OCI-LY7 (cell line): ENCODE results near the gene FAM13A. TPM values are rescaled to one million over a fixed set of nuclear protein-coding genes. Genes with fewer than 3 reads are reported as not detected.

Experiments
- BruUV-seq: library from RNA; stranded (reverse); fragments of 400-500 nt; replicated peaks from 2 replicates; lab custom pipeline; 2021; lab: Mats Ljungman, UMichigan
- CTCF ChIA-PET: fragments of 300-600 bp; sonication (Branson Sonifier 250); formaldehyde crosslinking; loops from one replicate; lab custom pipeline; 2022; ENCODE audit warnings: antibody characterized with exemption; ENCODE audit not compliant: unreplicated experiment; lab: Charles Lee
- POLR2A ChIA-PET: fragments of 300-600 bp; sonication (Branson Sonifier 250); formaldehyde crosslinking; loops from one replicate; lab custom pipeline; 2022; ENCODE audit warnings: antibody characterized with exemption; lab: Charles Lee
- DNase-seq: peaks from one replicate; pipeline ENCODE4 v3.0.0-alpha.2; 2015; ENCODE audit warnings: low spot score
- H2AFZ ChIP-seq: fragments of 200-600 bp; sonication (generic), shearing (Covaris generic); 2 replicates; pipeline ENCODE4 v1.6.1; 2014; ENCODE audit warnings: mild to moderate bottlenecking, antibody characterized with exemption, low read length, moderate library complexity
- H3K27ac ChIP-seq: fragments of 200-600 bp; sonication (generic); 2 replicates; pipeline ENCODE4 v1.5.1; 2014; ENCODE audit warnings: mixed run types, low read depth, mild to moderate bottlenecking, moderate library complexity, low read length, inconsistent platforms; ENCODE audit not compliant: poor library complexity, severe bottlenecking
- H3K36me3 ChIP-seq: fragments of 200-600 bp; sonication (generic); 2 replicates; pipeline ENCODE4 v1.6.1; 2014; ENCODE audit warnings: mild to moderate bottlenecking, antibody characterized with exemption, low read length, moderate library complexity, mixed read lengths; ENCODE audit not compliant: insufficient read depth
- H3K4me1 ChIP-seq: fragments of 200-600 bp; sonication (generic); 2 replicates; pipeline ENCODE4 v1.5.1; 2014; ENCODE audit warnings: mild to moderate bottlenecking, low read length; ENCODE audit not compliant: insufficient read depth, poor library complexity, severe bottlenecking
- H3K4me2 ChIP-seq: fragments of 200-600 bp; sonication (generic); 2 replicates; pipeline ENCODE4 v1.6.1; 2014; ENCODE audit warnings: mild to moderate bottlenecking, low read length
- H3K4me3 ChIP-seq: fragments of 200-600 bp; sonication (generic); 2 replicates; pipeline ENCODE4 v1.5.1; 2014; ENCODE audit warnings: mild to moderate bottlenecking, low read depth, low read length; ENCODE audit not compliant: poor library complexity, severe bottlenecking
- H3K79me2 ChIP-seq: fragments of 200-600 bp; sonication (generic); 2 replicates; pipeline ENCODE4 v1.6.1; 2016; ENCODE audit warnings: low read depth, mild to moderate bottlenecking, low read length, moderate library complexity, mixed read lengths; ENCODE audit not compliant: insufficient read depth
- H3K9me2 ChIP-seq: fragments of 200-600 bp; sonication (generic); 2 replicates; pipeline ENCODE4 v1.6.1; 2016; ENCODE audit warnings: mild to moderate bottlenecking, low read length, mixed read lengths; ENCODE audit not compliant: insufficient read depth
- H3K9me3 ChIP-seq: fragments of 200-600 bp; sonication (generic); 2 replicates; pipeline ENCODE4 v1.6.1; 2014; ENCODE audit warnings: mild to moderate bottlenecking, mixed run types, low read length, mixed read lengths
- H4K20me1 ChIP-seq: fragments of 200-600 bp; sonication (generic); 2 replicates; pipeline ENCODE4 v1.6.1; 2014; ENCODE audit warnings: mild to moderate bottlenecking, antibody characterized with exemption, low read length, moderate library complexity, mixed read lengths; ENCODE audit not compliant: insufficient read depth
- EZH2phosphoT487 ChIP-seq: fragments of 200-600 bp; sonication (generic); IDR thresholded peaks from 2 replicates; pipeline ENCODE4 v1.6.1; 2018; ENCODE audit warnings: low read depth, borderline replicate concordance, mild to moderate bottlenecking, mixed run types, antibody characterized with exemption, low read length, moderate library complexity, mixed read lengths
- intact Hi-C: fragments of 100-400 bp; cut with micrococcal nuclease; formaldehyde crosslinking; loops from one replicate; pipeline ENCODE4 v1.10.0; 2022; ENCODE audit not compliant: unreplicated experiment
- total RNA-seq, 2 experiments: library from RNA; depleted of rRNA in 1 of 2; stranded (reverse); fragments of >200 nt in 1 of 2; shearing (Covaris generic) in 1 of 2; gene quantifications; 2 replicates each; pipeline ENCODE4 v1.2.3, GENCODE V29; 2014 to 2022
- TF ChIP-seq, protein P1 (sequence below): fragments of 200-600 bp; sonication (generic); conservative IDR thresholded peaks from 2 replicates; pipeline ENCODE4 v1.5.1; 2014; ENCODE audit warnings: mild to moderate bottlenecking, antibody characterized with exemption, low read length, moderate library complexity, mixed read lengths

The FAM13A gene
- total RNA-seq, 2 experiments from 2014 or later = not detected

DNA sequence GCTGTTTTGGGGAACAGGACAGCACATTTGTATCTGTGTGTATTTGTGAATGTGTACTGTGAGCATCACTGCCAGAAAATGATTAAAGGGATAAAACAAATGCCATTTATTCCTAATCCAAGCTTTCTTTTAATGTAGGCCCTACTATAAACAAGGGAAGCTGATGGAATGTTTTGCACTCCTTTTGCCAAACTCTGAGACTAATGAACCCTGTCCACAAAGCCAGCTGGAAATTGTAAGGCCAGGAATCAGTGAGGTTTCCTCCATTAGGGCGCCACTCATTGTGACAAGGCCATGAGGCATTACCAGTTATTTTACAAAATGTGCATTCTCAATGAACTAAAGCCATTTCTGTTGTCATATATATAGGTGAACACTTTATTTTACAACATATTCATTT is 196.4 kb downstream of the FAM13A start:
- ChIA-PET CTCF (no interaction called here), POLR2A (interaction anchor here (0.7 to 1.4 kb wide), 2 partner anchors 10 to 653 kb away, joined by 3 read pairs; no protein-coding TSS in a partner anchor)
- BruUV-seq = no TSS peak

DNA sequence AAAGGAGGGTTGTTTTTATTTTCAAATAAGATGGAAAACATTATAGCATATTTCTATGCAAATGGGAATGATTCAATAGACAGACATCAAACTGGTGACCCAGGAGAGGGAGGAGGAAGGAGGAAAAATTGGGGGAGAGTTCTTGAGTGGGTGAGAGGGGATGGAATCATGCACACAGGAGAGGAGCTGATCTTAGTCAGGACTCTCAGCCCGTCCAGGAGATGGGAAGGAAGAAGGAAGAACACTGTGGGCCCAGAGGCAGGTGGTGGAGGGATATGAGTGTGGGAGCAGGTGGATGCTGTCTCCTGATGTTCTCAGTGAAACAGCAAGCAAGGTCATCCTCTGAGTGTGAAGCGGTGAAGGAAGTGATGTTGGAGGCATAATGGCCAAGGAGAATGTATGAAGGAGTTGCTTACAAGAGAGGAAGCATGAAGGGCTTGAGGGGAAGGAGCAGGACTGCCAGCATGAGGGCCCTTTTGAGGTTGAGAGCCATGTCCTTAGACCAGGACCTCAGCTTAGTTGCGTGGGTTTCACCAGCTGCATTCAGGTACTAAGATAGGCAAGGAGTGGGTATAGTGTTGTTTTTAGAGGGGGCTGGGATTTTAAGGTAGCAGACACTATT is 197.7 kb downstream of the FAM13A start:
- Histone ChIP-seq H3K4me1 (no peaks in the 10 kb centered on the region), H3K9me2 (no peaks in the 10 kb centered on the region), H3K79me2 (no peaks in the 10 kb centered on the region), H3K9me3 (no peaks in the 10 kb centered on the region), H3K36me3 (no peaks in the 10 kb centered on the region), H2AFZ (no peak overlapping the region), H3K4me3 (no peak overlapping the region), H3K4me2 (no peak overlapping the region), H3K27ac (no peak overlapping the region), H4K20me1 (no peaks in the 10 kb centered on the region)
- BruUV-seq = no TSS peak
- DNase-seq = no peak
- CTCF ChIA-PET = no interaction called here
- TF ChIP-seq EZH2phosphoT487 = no peak
- TF ChIP-seq, protein P1, sequence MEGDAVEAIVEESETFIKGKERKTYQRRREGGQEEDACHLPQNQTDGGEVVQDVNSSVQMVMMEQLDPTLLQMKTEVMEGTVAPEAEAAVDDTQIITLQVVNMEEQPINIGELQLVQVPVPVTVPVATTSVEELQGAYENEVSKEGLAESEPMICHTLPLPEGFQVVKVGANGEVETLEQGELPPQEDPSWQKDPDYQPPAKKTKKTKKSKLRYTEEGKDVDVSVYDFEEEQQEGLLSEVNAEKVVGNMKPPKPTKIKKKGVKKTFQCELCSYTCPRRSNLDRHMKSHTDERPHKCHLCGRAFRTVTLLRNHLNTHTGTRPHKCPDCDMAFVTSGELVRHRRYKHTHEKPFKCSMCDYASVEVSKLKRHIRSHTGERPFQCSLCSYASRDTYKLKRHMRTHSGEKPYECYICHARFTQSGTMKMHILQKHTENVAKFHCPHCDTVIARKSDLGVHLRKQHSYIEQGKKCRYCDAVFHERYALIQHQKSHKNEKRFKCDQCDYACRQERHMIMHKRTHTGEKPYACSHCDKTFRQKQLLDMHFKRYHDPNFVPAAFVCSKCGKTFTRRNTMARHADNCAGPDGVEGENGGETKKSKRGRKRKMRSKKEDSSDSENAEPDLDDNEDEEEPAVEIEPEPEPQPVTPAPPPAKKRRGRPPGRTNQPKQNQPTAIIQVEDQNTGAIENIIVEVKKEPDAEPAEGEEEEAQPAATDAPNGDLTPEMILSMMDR = no peak
- POLR2A ChIA-PET = interaction anchor here (0.7 to 1.2 kb wide), 2 partner anchors 9 to 10 kb away, joined by 3 read pairs; no protein-coding TSS in a partner anchor
- intact Hi-C loops = no loop called here

More for the DNA sequence above, 196.4 kb downstream of the FAM13A start:
- no peak for DNase-seq
- Histone ChIP-seq H3K4me3 (no peak overlapping the region), H3K27ac (no peak overlapping the region), H3K79me2 (no peaks in the 10 kb centered on the region), H2AFZ (no peak overlapping the region), H3K9me2 (no peaks in the 10 kb centered on the region), H4K20me1 (no peaks in the 10 kb centered on the region), H3K9me3 (no peaks in the 10 kb centered on the region), H3K36me3 (no peaks in the 10 kb centered on the region), H3K4me1 (no peaks in the 10 kb centered on the region), H3K4me2 (no peak overlapping the region)
- intact Hi-C loops = no loop called here
- TF ChIP-seq, protein P1 = no peak
- TF ChIP-seq EZH2phosphoT487 = no peak

- CTCF ChIA-PET = interaction anchor here (0.6 kb wide), 1 partner anchor 130 kb away, joined by 3 read pairs; no protein-coding TSS in a partner anchor
- no peaks in the 10 kb centered on the region for H3K4me1 ChIP-seq
- H3K79me2 ChIP-seq = no peaks in the 10 kb centered on the region
- TF ChIP-seq, protein P1 = no peak
- TF ChIP-seq EZH2phosphoT487 = no peak
- H3K9me2 ChIP-seq = no peaks in the 10 kb centered on the region
- no peaks in the 10 kb centered on the region for H3K36me3 ChIP-seq
- no peaks in the 10 kb centered on the region for H3K9me3 ChIP-seq
- H4K20me1 ChIP-seq = no peaks in the 10 kb centered on the region
- no peak overlapping the region for H2AFZ ChIP-seq
- intact Hi-C loops = no loop called here
- no peak overlapping the region for H3K27ac ChIP-seq
- BruUV-seq = no TSS peak
- H3K4me2 ChIP-seq = no peak overlapping the region
- DNase-seq = peak; percentile 37
- POLR2A ChIA-PET = interaction anchor here (1.2 kb wide), 1 partner anchor 9 kb away, joined by 3 read pairs; no protein-coding TSS in a partner anchor
- H3K4me3 ChIP-seq = no peak overlapping the region
Measured at GRCh38 chr4:88858752-88859151, 198.2 kb downstream of the FAM13A start.
